Left forelimb (tissue), 1 donor: ENCODE results near the gene DDX41.
"Not testable (repeated sequence)": the region's sequence is repeated elsewhere in the genome, so short reads cannot be mapped to it uniquely, and the experiment has no call there.

Experiments used
- DNase-seq: peaks from one replicate; pipeline ENCODE4 v3.0.0-alpha.2; 2018; ENCODE audit warnings: low spot score

The DDX41 gene

DNA sequence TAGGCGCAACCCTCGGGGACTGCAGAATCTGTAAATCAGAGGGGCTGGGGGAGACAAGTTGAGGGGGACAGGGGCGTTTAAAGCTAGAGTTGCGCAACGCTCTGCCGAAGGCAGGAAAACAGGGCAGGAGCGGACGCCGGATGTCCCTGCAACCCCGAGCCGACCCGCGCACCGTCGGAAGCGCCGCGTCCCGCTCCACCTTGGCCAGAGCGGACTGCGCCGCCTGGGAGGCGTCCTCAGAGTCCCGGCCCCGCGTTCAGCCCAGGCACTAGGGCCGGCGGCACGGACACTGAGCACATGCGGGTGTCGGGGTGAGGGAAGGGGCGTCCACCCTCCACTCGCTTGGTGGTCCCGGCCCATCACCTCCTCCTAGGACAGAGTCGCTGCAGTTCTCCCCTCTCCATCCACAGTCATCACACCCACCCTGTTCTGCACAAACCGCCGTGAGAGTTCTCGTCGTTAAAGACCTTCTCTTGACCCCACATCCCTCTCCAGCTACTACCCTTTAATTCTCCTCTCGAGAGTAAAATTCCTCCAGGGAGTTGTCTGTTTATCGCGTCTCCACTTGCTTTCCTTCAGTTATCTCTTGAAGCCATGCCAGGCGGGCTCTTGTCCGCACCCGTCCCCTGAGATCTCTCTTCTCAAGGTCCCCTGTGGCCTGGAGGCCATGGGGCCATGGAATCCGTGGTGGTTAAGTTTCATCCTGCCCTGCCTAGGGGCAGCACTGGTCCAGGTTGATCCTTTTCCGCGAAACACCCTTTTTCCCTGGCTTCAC lies 18.6 kb downstream of the DDX41 start:
- DNase-seq, result no peak

DNA sequence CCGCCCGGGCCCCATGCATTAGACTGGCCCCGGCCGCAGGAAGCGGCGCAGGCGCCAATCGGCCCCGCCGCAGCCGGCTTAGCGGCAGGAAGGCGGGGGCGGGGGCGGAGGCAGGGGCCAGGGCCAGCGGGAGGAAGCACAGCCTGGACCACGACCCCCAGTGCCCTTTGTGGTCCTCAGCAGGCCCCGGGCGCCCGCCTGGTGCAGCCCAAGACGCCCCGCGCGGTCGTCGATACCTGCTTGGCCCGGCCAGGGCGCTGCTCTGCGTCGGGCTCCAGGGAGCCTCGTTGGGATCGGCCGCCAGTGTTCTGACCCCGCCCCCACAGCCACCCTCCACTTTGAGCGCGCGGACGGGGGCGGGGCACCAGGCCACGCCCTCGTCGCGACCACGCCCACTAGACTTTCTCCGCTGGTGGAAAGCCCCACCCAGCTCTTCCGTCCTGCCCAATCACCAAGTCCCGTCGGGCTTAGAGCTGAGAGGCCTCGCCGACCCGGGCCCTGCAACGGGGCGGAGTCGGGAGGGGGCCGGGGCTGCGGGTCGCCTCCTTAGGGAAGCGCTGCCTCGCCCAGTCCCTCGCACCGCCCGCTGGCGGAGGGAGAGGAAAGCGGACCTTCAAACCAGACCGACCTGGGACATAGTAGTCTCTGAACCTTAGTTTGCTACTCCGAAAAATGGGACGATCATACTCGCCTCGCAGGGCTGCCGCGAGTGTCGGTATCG lies 19.3 kb downstream of the DDX41 start, which contains the start of gene PDLIM7:
Gene PDLIM7 (minus strand): TSS at position 313 of the 721 bp plus-strand sequence. CDS start 1,092 bp downstream, outside the sequence.
- peak; percentile 97 for DNase-seq

DNA sequence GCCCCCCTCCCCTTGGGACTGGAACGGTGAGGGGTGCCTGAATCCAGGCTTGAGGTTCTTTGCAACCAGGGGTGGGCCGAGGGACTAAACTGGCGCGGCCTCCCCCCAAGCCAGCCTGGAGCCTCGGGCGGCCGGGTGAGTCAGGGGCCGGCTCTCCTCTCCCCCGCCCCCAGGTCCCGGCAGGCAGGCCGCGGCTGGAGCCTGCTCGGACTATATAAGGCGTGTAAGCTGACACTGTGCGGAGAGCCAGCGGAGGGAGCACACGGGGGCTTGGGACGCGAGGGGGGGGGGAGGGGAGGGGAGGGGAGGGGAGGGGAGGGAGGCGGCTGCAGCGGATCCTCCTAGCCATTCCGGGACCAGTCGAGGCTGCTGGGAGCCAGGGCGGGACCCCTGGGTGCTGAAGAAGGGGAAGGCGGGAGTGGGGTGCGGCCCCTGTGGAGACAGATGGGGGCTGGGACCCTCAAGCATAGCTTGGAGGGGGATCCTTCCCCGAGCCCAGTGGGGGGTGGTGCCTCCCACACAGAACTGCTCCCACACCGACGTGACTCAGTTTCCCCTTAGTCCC lies 20.0 kb downstream of the DDX41 start:
- peak; percentile 90 for DNase-seq

DNA sequence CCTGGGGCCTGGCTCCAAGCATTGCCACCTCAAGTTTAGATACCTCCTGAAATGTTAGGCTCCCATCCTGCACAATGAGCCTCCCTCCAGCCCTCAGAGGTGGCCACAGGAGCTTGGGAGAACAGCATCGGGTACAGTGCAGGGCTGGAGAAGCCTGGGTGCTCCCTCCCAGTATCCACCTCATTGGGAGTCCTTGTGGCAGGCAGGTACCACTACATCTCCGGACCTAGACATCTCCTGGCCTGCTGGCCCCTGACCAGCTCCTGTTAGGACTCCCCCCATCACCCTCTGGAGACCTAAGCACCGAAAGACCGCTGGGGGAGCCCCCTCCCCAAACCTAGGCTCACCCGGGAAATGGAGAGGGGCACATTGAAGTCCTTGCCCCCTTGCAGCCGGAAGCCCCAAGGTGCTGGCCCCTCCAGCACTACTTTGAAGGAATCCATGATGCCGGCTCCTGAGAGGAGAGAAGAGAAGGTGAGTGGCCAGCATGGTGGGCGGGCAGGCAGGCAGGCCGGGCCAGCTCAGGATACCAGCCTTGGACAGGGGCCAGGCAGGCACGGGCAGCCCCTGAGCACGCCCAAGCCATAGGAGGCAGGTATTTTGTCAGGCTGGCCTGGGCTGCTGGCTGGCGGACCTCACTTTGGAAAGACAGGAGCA lies 20.6 kb downstream of the DDX41 start:
- no peak for DNase-seq

DNA sequence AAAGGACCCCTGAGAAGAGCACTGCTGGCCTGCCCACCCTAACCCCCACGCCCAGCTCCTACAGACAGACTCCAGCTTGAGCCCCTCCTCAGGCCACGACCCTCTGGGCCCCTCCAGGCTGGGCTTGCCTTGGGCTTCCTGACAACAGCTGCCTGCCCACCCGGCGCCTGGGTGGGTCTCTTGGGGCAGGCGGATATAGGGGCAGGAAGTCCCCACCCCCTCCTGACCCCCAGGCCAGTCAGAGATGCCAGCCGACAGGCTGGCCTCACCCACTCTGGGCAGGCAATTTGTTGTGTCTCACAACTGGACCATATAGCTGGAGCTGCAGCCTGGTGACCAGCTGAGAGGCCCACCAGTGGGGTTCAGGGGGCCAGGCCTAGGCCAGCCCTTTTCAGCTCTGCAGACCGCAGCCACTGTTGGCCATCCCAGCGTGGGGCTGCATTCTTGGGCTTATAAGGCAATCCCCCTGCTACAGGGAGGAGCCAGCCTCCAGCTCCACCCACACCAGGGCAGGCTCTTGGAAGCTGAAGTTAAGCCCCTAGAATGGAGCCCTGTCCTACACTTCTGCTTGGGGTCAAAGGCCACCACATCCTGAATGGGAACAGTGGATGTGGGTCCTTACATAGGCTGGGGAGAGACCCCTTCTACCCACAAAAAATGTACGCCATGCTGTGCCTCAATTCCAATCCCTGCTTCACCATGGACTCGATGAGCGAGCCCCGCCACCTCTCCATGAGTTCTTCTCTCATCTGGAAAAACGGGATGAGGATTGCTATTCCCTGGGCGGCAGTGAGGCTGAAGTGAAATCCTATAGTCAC lies 21.3 kb downstream of the DDX41 start:
- peak; percentile 85 for DNase-seq

DNA sequence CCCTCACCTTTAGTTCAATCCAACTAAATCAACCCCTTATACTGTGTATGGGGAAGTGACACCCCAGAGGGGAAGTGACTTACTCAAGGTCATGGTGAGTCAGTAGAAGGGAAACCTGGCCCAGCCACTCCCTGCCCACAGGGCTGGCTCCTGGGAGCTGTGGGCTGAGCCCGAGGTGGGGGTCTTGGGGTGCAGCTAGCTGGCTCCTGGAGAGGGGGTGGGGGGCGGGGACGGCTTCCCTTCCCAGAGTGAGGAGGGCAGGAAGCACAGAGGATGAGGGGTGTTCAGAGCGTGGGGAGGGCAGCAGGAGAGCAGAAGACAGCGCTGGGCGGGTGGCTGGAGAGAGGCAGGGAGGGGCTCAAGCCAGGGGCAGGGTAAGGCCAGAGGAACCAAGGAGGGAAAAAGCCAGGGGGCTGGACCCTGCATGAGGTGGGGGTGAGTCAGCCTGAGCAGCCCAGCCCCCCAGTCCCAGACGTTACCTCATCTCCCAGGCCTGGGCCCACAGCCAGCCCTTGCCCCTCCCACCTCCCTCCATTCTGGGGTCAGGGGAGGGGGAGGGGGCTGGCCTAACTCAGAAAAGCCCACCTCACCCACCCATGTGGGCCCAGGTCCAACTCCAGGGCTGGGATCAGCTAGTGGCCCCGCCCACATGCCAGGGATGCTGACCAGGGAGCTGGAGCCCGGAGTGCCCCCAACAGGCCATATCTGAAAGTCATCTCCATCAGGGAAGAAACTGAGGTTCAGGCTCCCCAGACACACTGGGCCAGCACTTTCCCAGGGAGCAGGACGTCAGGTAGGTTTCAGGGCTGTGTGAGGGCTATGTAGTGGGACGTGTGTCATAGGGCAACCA lies 22.2 kb downstream of the DDX41 start:
- peak; percentile 87 for DNase-seq

DNA sequence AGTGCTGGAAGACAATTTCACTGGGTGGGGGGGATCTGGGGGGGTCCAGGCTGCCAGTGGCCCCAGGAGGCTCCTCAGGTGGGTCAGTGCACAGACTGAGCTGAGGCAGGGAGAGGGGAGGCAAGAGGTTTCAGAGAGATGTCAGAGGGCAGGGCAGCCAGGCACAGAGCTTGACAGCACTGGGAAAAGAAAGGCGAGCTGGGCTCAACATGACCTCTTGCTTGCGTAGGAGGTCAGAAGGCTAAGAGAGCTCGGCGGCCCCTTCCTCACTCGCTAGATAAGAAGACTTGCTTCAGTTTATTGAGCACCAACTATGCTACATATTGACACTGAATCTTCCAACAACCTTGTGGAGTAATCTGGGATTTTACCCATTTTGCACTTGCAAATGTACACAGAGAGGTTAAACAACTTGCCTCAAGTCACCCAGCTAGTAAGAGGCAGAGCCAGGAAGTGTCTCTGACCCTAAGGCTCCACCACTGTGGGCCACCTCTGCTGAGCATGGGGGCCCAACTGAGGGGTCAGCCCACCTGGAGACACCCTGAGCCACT lies 22.9 kb downstream of the DDX41 start:
- no peak for DNase-seq

DNA sequence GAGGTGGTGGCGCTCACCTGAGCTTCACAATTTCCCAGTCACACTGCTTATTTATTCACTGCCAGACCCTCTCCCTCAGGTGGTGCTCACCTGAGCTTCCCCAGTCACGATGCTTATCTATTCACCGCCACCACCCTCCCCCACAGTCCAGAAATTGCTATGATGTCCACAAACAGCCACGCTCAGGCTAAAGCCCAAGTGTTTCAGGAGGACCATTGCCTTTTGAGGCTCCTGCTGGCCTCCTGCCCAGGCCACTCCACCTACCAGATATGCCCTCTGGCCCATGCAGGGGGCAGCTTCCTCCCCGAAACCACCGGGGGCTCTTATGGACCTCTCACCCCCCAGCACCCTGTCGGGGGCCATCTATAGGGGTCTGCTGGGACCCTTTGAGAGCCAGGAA lies 23.9 kb downstream of the DDX41 start:
- DNase-seq, result no peak

DNA sequence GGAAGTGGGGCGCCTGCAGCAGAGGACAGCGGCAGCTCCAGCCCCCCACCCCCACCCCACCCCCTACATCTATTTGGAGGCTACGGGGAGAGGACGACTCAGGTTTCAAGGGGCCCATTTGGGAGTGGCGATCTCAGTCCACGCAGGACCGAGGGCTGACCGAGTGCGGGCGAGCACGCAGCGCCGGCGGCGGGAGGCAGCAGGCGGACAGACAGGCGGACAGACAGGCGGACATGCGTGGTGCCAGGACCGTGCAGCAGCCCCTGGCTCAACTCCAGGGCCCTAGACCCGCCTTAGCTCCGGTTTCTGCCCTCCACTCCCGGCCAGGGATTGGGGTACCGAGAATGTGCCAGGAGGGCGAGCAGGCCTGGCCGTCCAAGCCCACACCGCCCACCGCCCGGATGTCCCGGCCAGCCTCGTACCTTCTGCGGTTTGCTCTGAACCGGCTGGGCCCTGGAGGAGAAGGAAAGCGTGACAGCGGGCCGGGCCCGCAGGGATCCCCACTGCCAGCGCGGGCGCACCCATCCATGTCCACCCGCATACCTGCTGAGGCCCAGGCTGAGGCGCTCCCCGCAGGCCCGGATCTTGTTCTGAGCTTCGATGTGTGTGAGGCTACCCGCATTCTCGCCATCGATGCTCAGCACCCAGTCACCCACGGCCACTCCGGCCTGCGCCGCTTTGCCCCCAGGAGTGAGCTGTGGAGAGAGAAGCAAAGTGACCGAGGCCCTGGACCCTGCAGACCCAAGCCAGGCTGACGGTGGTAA lies 24.6 kb downstream of the DDX41 start:
- DNase-seq, result no peak

DNA sequence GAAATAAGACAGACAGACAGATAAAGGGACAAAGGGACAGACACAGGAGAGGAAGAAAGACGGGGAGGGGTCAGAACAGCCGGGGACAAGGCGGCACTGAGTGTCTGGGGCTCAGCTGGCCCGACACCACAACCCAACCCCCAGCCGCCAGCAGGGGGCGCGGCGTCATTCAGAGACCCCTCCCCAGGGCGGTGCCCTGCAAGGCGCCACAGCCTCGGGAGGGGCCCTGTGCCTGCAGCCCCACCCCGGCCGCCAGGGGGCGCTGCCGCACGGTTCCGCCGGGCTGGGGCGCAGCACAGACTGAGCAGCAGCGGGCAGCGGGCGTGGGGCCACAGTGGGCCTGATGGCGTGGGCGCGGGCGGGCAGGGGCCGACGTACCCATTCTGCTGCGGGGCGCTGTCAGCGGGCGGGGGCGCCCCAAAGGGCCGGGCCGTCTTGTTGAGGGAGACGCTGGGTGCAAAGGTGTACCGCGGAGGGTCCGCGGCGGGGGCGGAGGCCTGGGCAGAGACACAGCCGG lies 25.3 kb downstream of the DDX41 start:
- DNase-seq, result no peak

DNA sequence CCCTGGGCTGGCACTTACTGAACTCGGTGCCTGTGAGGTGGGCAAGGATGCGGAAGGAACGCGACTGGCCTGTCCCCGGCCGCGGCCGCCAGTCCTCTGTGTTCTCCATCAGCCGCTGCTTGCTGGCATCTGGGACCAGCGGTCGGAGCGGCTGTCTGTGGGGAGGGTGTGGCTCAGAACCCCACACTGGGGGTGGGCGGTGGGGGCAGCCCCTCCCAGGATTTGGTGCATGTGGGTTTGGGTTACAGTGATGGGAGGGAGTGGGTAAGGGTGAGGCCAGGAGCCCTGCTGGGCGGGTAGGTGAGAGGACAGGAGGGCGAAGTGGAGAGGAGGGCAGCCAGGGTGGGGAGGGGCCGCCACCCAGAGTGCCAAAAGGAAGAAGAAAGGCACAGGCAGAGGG lies 25.8 kb downstream of the DDX41 start:
- no peak for DNase-seq

DNA sequence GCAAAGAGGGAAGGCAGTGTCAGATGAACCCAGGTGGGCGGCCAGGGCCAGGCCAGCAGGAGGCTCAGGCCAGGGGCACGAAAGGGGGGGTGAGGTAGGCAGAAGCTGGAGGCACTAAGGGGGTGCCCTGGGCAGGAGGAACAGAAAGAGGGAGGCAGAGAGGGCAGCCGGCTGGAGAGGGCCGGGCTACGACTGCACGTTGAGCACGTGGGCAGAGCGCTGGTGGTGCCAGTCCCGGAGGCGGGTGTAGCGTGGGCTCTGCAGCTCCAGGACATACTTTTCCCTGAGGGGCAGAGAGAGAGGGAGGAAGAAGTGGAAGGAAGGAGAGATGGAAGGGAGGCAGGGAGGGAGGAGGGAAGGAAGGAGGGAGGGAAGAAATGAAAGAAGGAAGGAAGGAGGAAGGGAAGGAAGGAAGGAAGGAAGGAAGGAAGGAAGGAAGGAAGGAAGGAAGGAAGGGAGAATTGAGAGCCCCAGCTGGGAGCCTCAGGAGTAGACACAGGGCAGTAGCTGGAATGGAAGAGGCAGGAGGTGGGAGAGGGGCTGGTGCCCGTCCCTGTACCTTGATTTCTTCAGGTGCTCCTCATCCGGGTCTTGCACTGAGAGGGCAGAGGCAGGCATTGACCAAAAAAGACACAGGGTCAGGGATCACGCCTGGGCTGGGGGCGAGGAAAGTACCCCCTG lies 26.3 kb downstream of the DDX41 start:
- no peak for DNase-seq

DNA sequence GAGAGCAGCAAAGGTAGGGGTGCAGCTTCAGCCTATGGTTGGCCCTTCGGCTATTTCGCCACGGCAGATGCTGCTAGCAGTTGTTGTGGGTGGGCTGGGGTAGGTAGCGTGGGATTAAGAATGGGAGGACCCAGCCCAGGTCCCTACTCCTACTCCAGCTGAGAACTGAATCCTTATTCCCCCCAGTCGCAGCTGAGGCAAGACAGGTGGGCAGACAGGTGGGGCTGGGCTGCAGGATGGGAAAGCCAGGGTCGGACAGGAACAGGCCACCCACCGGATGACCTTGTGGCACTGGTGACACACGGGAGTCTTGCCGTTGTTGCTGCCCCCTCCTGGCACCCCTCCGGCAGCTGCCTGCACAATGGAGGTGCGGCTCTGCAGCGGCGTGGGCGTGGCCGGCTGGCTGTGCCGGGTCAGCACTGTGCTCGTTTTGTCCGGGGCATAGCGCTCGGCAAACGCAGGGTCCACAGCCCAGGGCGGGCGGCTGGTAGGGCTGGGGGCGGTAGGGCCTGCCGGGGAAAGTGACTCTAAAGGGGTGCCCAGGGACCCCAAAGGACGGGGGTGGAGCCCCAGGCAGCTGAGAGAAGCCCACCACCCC lies 27.5 kb downstream of the DDX41 start:
- DNase-seq, result no peak

DNA sequence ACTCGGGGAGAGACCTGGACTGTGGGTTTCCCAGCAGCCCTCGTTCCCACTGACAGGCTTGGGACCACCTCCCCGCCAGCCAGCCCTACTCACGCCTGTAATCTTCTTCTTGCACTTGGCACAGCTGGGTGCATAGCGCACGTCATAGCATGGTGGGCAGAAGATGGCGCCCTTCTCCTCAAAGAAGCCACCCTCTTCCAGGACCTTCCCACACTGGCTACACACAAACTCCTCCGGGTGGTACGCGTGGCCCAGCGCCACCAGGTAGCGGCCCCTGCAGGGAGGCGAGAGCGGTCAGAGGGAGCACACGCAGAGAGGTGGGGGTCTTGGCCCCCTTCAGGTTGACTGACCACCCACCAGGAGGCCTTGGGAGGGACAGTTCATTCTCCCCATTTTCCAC lies 28.8 kb downstream of the DDX41 start:
- DNase-seq, result no peak

DNA sequence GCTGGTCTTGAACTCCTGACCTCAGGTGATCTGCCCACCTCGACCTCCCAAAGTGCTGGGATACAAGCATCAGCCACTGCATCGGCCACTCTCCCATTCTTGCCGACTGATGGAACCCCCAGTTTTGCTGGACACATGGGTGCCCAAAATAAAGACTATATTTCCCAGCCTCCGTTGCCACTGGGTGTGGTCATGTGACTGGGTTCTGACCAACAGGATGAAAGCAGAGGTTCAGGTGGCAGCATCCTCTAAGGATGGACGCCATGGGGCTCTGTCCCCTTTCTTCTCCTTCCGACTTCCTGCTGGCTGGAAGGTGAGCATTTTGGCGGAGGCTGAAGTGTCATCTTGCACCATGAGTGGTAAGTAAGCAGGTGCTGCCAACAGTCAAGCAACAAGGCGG lies 29.6 kb downstream of the DDX41 start:
- DNase-seq, result no peak

DNA sequence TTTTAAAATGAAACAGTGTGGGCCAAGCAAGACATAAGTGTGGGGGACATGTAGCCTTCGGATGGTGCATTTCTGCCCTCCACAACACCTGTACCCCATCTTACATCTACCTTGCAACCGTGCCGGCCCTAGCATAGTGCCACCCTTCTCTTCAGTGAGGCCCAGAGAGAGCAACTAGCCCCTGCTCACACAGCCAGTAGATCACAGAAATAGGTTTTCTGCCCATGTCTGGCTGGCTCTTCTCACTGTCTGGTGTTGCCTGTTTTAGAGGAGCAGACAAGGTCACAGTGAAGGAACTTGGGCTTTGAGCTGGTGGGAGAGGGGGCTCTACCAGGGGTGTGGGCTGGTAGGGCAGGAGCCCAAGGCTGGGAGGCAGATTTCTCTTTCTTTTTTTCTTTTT lies 30.5 kb downstream of the DDX41 start:
- DNase-seq, result no peak

DNA sequence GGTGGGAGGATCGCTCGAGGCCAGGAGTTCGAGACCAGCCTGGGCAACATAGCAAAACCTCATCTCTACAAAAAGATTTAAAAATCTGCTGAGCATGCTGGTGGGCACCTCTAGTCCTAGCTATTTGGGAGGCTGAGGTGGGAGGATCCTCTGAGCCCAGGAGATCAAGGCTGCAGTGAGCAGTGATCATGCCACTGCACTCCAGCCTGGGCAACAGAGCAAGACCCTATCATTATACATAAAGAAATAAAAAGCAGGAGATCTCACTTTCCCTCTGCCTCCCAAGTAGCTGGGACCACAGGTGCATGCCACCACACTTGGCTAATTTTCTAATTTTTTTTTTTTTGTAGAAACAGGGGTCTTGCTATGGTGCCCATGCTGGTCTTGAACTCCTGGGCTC lies 31.0 kb downstream of the DDX41 start:
- DNase-seq, result not testable (repeated sequence)

DNA sequence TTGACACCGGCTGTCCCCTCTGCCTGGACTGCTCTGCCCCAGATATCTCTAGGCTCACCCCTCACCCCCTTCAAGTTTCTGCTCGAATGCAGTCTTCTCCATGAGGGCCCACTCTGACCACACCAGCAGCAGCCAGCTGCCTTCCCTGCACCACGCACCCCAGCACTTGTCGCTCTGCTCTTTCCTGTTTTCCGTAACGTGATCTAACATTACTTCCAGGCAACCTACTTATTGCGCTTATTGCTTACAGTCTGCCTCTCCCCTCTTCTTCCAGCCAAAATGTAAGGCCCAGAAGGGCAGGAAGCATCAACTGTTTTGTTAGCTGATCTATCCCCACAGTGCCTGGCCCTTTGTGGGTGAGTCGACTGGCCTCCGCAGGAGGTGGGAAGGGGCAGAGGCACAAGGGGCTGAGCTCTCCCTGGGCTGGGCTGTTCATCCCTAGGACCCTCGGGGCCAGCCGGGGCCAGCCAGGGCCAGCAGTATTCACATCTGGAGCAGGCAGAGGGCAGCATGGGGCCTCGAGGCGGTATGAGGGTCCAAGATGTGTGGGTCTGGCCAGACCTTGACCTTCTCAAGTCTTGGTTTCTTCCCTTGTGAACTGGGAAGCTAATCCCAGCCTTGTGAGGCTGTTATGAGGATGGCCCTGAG lies 31.7 kb downstream of the DDX41 start:
- no peak for DNase-seq
